ENCODE results near the gene SCNN1A. TPM values are rescaled to one million over a fixed set of nuclear protein-coding genes. Genes with fewer than 3 reads are reported as not detected.

SCNN1A gene
- total and polyA plus RNA-seq, 2 donors (not counting 1 experiment from before 2014, with no cell fraction given) = 0.20 TPM; not detected in 1

GRCh38 chr12:6324936-6325750 is 50.2 kb downstream of the SCNN1A start:
- peaks cover 0 to 69% (median 53%) of the 10 kb centered on the region in 4 experiments for H3K27me3 ChIP-seq (replicated peaks in 1 of 4; ENCODE audit: control extremely low read depth in 1 of 4, control insufficient read depth in 3 of 4, insufficient read depth in 4 of 4, low read length in 3 of 4)
- no peak overlapping the region for H3K27ac Mint-ChIP-seq
- 54% methylated on average over 2 of the region's 6 CpGs for WGBS (ENCODE audit: insufficient coverage)
- H2AFZ ChIP-seq (ENCODE audit: insufficient read depth, low read depth, low read length, poor library complexity, severe bottlenecking) = no peak overlapping the region
- DNase-seq (no peak), ATAC-seq (ENCODE audit: low read depth) (no peak)
- CTCF ChIA-PET = interaction anchor here (0.7 to 1.3 kb wide), 2 partner anchors 214 to 233 kb away, joined by 3 to 5 read pairs; no protein-coding TSS in a partner anchor
- no peak overlapping the region for H3K4me3 ChIP-seq (ENCODE audit: control extremely low read depth in 1 of 5, extremely low read depth in 1 of 5, insufficient read depth in 1 of 5, low read depth in 2 of 5, low read length in 4 of 5)
- H3K4me1 ChIP-seq (ENCODE audit: control insufficient read depth in 2 of 2, insufficient read depth in 2 of 2, low read length in 2 of 2) = peaks cover 26 to 46% of the 10 kb centered on the region in 2 donors
- H3K9me3 Mint-ChIP-seq (ENCODE audit: insufficient read depth) = no peaks in the 10 kb centered on the region
- H3K27me3 Mint-ChIP-seq = peaks cover 64% of the 10 kb centered on the region
- H4K20me1 ChIP-seq (ENCODE audit: control insufficient read depth, insufficient read depth, low read length, poor library complexity, severe bottlenecking) = peaks cover 11% of the 10 kb centered on the region
- H3K36me3 ChIP-seq (replicated peaks in 1 of 2; ENCODE audit: control extremely low read depth in 1 of 2, control insufficient read depth in 1 of 2, extremely low read depth in 1 of 2, insufficient read depth in 2 of 2, low read length in 1 of 2) = no peaks in the 10 kb centered on the region
- H3K9me3 ChIP-seq (ENCODE audit: control extremely low read depth in 1 of 3, control insufficient read depth in 2 of 3, insufficient read depth in 1 of 3, low read length in 2 of 3) = peaks cover 0 to 30% (median 0%) of the 10 kb centered on the region in 3 donors
- no peak overlapping the region for H3K4me2 ChIP-seq (replicated peaks; ENCODE audit: low read depth, low read length, poor library complexity, severe bottlenecking)
- H3K4me1 Mint-ChIP-seq = peaks cover 21% of the 10 kb centered on the region
- no peak overlapping the region for H3K9ac ChIP-seq (ENCODE audit: low read length)
- H3K27ac ChIP-seq (ENCODE audit: low read length in 2 of 2) = no peak overlapping the region
- POLR2A ChIA-PET = no interaction called here
- TF ChIP-seq CTCF (IDR thresholded peaks at IDR 0.05) = no peak
- TF ChIP-seq EZH2 (IDR thresholded peaks at IDR 0.05; ENCODE audit: borderline replicate concordance, insufficient read depth, low read depth, low read length, poor library complexity, severe bottlenecking) = no peak
- H3K4me3 Mint-ChIP-seq = no peak overlapping the region
- intact Hi-C loops (cut with micrococcal nuclease) = no loop called here
- no peaks in the 10 kb centered on the region for H3K79me2 ChIP-seq (ENCODE audit: control insufficient read depth, insufficient read depth, low read length)

All from B cell (primary cell).